CD4-positive, alpha-beta T cell treated with Interleukin-4 for 1 hour (primary cell): ENCODE results near the gene SPATS2.

Source experiments
- DNase-seq, 2 donors: peaks; one replicate each; pipeline ENCODE4 v3.0.0-alpha.2; 2020 to 2022

The SPATS2 gene

GRCh38 chr12:49543914-49544815 lies 176.9 kb downstream of the SPATS2 start:
- DNase-seq = no peak

GRCh38 chr12:49545815-49546214 lies 178.6 kb downstream of the SPATS2 start:
- no peak for DNase-seq

GRCh38 chr12:49546481-49546880 lies 179.2 kb downstream of the SPATS2 start:
- no peak for DNase-seq

- DNase-seq = no peak
Observed at GRCh38 chr12:49547090-49547690, 179.9 kb downstream of the SPATS2 start.

GRCh38 chr12:49548481-49548821 lies 181.2 kb downstream of the SPATS2 start:
- no peak for DNase-seq

- no peak for DNase-seq
Observed at GRCh38 chr12:49548822-49549648, 181.8 kb downstream of the SPATS2 start.

- no peak for DNase-seq
Observed at GRCh38 chr12:49549735-49550692, 182.8 kb downstream of the SPATS2 start.

GRCh38 chr12:49550693-49551252 lies 183.5 kb downstream of the SPATS2 start:
- DNase-seq = no peak

- no peak for DNase-seq
Observed at GRCh38 chr12:49552014-49552413, 184.8 kb downstream of the SPATS2 start.

GRCh38 chr12:49552425-49552824 lies 185.2 kb downstream of the SPATS2 start:
- DNase-seq = no peak

- DNase-seq = no peak
Observed at GRCh38 chr12:49552899-49553298, 185.6 kb downstream of the SPATS2 start.

GRCh38 chr12:49553512-49554088 lies 186.3 kb downstream of the SPATS2 start:
- DNase-seq = peak in 1 of 2 donors; percentile 64

GRCh38 chr12:49554266-49554665 lies 187.0 kb downstream of the SPATS2 start:
- DNase-seq = no peak

GRCh38 chr12:49555631-49556390 lies 188.5 kb downstream of the SPATS2 start:
- DNase-seq = no peak

GRCh38 chr12:49556391-49557186 lies 189.3 kb downstream of the SPATS2 start:
- no peak for DNase-seq

GRCh38 chr12:49557187-49557916 lies 190.1 kb downstream of the SPATS2 start:
- DNase-seq = no peak

- no peak for DNase-seq
Observed at GRCh38 chr12:49557917-49558215, 190.6 kb downstream of the SPATS2 start.

GRCh38 chr12:49558526-49558925 lies 191.3 kb downstream of the SPATS2 start:
- DNase-seq = no peak

- no peak for DNase-seq
Observed at GRCh38 chr12:49559011-49559675, 191.9 kb downstream of the SPATS2 start.
